Breast epithelium (tissue), 4 donors: ENCODE results near the gene SFXN5. TPM values are rescaled to one million over a fixed set of nuclear protein-coding genes. Genes with fewer than 3 reads are reported as not detected.

Experiments
- DNase-seq, 2 donors: peaks; one replicate each; pipeline ENCODE4 v3.0.0-alpha.2; 2019; ENCODE audit warnings: low spot score in 2 of 2
- H3K27ac ChIP-seq, 2 donors: fragments of 200-600 bp; sonication (generic) in 1 of 2; one replicate each; pipeline ENCODE4 v1.5.1; 2016 to 2019; ENCODE audit warnings: mild to moderate bottlenecking in 1 of 2
- H3K27me3 ChIP-seq, 2 donors: fragments of 200-600 bp; sonication (generic) in 1 of 2; one replicate each; pipeline versions ENCODE4 v1.5.1 to v1.6.0; 2017 to 2019; ENCODE audit warnings: control low read depth in 1 of 2, mild to moderate bottlenecking in 1 of 2
- H3K36me3 ChIP-seq: fragments of 200-600 bp; one replicate; pipeline ENCODE4 v1.5.1; 2019
- H3K4me1 ChIP-seq, 2 donors: fragments of 200-600 bp; sonication (generic); one replicate each; pipeline ENCODE4 v1.5.1; 2016 to 2019; ENCODE audit warnings: control low read depth in 1 of 2
- H3K4me3 ChIP-seq, 3 donors: fragments of 200-600 bp; sonication (generic); 1 replicate in 2 of 3; 2 replicates in 1 of 3; pipeline ENCODE4 v1.5.1; 2016 to 2019; ENCODE audit warnings: mild to moderate bottlenecking in 3 of 3, moderate library complexity in 2 of 3
- H3K9me3 ChIP-seq, 2 donors: fragments of 200-600 bp; sonication (generic) in 1 of 2; one replicate each; pipeline ENCODE4 v1.5.1; 2016 to 2019; ENCODE audit warnings: control low read depth in 1 of 2
- CTCF ChIP-seq, 3 donors: fragments of 450-650 bp; IDR thresholded peaks; one replicate each; pipeline ENCODE4 v1.5.1; 2016 to 2017; ENCODE audit warnings: antibody characterized with exemption in 3 of 3, mild to moderate bottlenecking in 3 of 3, moderate library complexity in 3 of 3
- POLR2A ChIP-seq: fragments of 450-650 bp; IDR thresholded peaks from one replicate; pipeline ENCODE4 v1.6.1; 2016; ENCODE audit warnings: antibody characterized with exemption, mild to moderate bottlenecking, moderate library complexity
- POLR2AphosphoS5 ChIP-seq, 3 donors: sonication (generic); formaldehyde crosslinking; IDR thresholded peaks; one replicate each; pipeline ENCODE4 v1.6.1; 2017; ENCODE audit warnings: antibody characterized with exemption in 3 of 3
- intact Hi-C: fragments of 100-400 bp; cut with DNase I; formaldehyde crosslinking; loops from one replicate; pipeline ENCODE4 v1.15.1; 2023; ENCODE audit warnings: low total_unique reads
- total RNA-seq, 3 donors: library from RNA; depleted of rRNA; stranded (reverse); fragments of >200 nt; gene quantifications; one replicate each; pipeline ENCODE4 v1.1.0, GENCODE V29; 2016

The SFXN5 gene
- total RNA-seq, 3 donors from 2014 or later = 6.7 to 19.6 (median 12.8) TPM

GRCh38 chr2:72998724-72999123, 72.8 kb downstream of the SFXN5 start:
- no peaks in the 10 kb centered on the region for H3K4me1 ChIP-seq
- H3K9me3 ChIP-seq = no peaks in the 10 kb centered on the region
- no peaks in the 10 kb centered on the region for H3K27me3 ChIP-seq
- no peak for DNase-seq
- intact Hi-C loops = loop anchor here (10.0 kb wide), 1 partner anchor 176 kb away; no protein-coding TSS in a partner anchor
- no peak overlapping the region for H3K4me3 ChIP-seq
- TF ChIP-seq POLR2AphosphoS5 (IDR thresholded peaks at IDR 0.05) = no peak
- TF ChIP-seq CTCF (IDR thresholded peaks at IDR 0.05) = no peak
- TF ChIP-seq POLR2A = no peak
- H3K36me3 ChIP-seq = no peaks in the 10 kb centered on the region
- no peak overlapping the region for H3K27ac ChIP-seq

DNA sequence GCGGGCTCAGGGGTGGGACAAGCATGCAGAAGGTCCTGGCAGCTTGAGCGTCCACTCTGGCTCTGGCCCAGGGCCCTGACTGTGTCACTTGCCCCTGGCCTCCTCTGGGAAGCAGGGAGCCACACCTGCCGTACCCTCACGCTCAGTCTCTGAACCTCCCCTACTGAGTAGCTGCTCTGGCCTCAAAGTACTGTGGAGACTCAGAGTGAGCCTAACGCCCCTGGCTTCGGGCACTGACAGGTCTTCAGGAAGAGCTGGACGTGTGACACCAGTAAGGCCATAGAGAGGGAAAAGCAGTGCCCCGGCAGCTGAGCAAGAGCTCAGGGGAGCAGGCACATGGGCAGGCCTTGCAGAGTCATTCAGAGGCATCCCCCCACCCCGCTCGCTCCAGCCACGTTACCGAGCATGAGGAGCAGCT, 73.3 kb downstream of the SFXN5 start:
- no peak for TF ChIP-seq POLR2A
- TF ChIP-seq POLR2AphosphoS5 (IDR thresholded peaks at IDR 0.05) = no peak
- TF ChIP-seq CTCF (IDR thresholded peaks at IDR 0.05) = no peak
- Histone ChIP-seq H3K4me3 (no peak overlapping the region), H3K27ac (no peak overlapping the region), H3K4me1 (no peaks in the 10 kb centered on the region), H3K9me3 (no peaks in the 10 kb centered on the region), H3K36me3 (no peaks in the 10 kb centered on the region), H3K27me3 (no peaks in the 10 kb centered on the region)
- DNase-seq = peak in 1 of 2 donors; percentile 2
- intact Hi-C loops = loop anchor here (10.0 kb wide), 1 partner anchor 177 kb away; no protein-coding TSS in a partner anchor

DNA sequence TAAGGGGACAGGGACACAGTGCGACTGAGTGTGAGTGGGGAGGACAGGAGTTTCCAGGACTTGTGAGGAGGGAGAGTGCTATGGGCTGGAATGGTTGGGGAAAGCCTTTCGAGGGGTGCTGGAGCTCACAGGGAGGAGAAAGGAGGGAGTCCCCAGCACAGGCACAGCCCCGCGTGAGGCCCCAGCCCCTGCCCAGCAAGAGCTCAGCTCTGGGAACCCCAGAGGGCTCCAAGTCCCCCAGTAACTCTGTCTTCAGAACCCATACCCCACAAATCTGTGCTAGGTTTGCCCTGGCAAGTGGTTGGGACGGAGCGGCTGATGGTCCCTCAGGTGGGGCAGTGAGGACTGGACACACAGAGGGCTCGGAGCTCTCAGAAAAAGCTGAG, 75.4 kb downstream of the SFXN5 start:
- no peak for TF ChIP-seq CTCF (IDR thresholded peaks at IDR 0.05)
- no peak for TF ChIP-seq POLR2AphosphoS5 (IDR thresholded peaks at IDR 0.05)
- no peak for TF ChIP-seq POLR2A
- intact Hi-C loops = loop anchor here (10.0 kb wide), 1 partner anchor 179 kb away; no protein-coding TSS in a partner anchor
- Histone ChIP-seq H3K27me3 (no peaks in the 10 kb centered on the region), H3K27ac (no peak overlapping the region), H3K9me3 (no peaks in the 10 kb centered on the region), H3K4me3 (no peak overlapping the region), H3K4me1 (no peaks in the 10 kb centered on the region), H3K36me3 (no peaks in the 10 kb centered on the region)
- DNase-seq = no peak

DNA sequence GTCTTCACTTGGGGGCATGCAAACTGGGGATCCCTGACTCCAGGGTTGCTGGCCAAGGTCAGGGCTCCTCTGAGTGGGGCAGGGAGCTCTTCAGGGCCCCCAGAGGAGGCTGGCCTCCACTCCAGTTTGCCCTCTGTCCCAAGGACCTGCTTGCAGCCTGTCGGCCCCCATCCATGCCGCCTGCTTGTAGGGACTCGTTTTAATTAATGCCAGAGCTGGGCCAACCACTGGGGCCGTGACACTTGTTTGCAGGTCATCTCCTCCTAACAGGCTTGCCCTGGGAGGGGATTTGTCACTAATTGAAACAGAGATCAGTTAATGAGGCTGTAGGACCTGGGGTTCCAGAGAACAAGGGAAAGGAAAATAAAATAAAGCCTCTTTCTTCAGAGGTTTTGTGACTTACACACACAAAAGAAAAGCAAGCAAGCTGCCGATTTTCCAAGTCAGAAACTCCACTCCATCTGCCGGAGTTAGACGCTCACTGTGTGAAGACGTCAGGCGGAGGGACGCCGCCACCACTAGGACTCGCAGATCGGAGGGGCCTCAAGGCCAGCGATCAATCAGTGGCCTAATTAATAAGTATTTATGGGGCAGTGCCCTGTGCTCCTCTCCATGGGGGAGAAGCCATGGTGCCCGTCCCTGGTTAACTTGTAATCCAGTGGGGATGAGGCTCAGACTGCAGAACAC, 75.9 kb downstream of the SFXN5 start:
- intact Hi-C loops = loop anchor here (10.0 kb wide), 1 partner anchor 179 kb away; no protein-coding TSS in a partner anchor
- Histone ChIP-seq H3K9me3 (no peaks in the 10 kb centered on the region), H3K36me3 (no peaks in the 10 kb centered on the region), H3K4me1 (no peaks in the 10 kb centered on the region), H3K27me3 (no peaks in the 10 kb centered on the region), H3K4me3 (no peak overlapping the region), H3K27ac (no peak overlapping the region)
- TF ChIP-seq POLR2A = no peak
- no peak for TF ChIP-seq POLR2AphosphoS5 (IDR thresholded peaks at IDR 0.05)
- no peak for TF ChIP-seq CTCF (IDR thresholded peaks at IDR 0.05)
- DNase-seq = peak in 1 of 2 donors; percentile 11

GRCh38 chr2:72994991-72995380, 76.5 kb downstream of the SFXN5 start:
- Histone ChIP-seq H3K4me3 (no peak overlapping the region), H3K4me1 (peaks cover 1 to 2% of the 10 kb centered on the region in 2 donors), H3K36me3 (no peaks in the 10 kb centered on the region), H3K27me3 (no peaks in the 10 kb centered on the region), H3K9me3 (no peaks in the 10 kb centered on the region), H3K27ac (no peak overlapping the region)
- intact Hi-C loops = loop anchor here (10.0 kb wide), 1 partner anchor 180 kb away; no protein-coding TSS in a partner anchor
- DNase-seq = no peak
- TF ChIP-seq POLR2AphosphoS5 (IDR thresholded peaks at IDR 0.05) = no peak
- no peak for TF ChIP-seq CTCF (IDR thresholded peaks at IDR 0.05)
- no peak for TF ChIP-seq POLR2A
